ENCODE results near the gene CYP27B1.

The CYP27B1 gene

DNA sequence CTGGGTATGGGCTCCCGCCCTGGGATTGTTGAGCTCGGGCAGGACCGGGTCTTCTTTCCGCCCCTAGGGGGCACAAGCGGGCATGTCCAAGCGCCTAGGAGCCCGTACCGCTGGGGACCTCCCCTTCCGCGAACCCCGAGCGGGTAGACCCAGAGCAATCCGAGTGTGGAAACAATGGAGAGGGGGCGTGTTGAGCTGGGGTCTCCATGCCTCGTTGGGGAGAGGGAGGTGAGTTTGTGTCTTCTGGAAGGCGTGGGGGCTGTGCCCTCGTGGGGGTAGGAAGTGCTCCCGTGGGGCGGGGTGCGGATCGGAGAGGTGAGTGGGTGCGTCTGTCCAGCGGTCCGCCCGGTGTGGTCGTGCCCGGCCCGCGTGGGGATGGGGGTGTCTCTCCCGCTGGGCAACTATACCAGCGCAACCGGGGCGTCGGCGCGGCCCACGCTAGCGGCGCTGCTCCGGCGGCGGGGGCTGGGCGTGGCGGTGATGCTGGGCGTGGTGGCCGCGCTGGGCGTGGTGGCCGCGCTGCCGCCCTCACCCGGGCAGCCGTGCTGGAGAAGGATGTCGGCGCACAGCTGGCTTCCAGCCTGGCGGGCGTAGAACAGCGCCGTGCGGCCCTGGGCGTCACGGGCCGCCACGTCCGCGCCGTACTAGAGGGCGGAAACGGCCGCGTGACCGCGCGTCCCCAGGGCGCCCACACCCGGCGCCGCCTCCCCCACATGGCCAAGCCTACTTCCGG, 40.6 kb downstream of the CYP27B1 start:
- H3K27ac ChIP-seq (ENCODE audit: low read depth, low read length, poor library complexity, severe bottlenecking) = no peak overlapping the region
- no peaks in the 10 kb centered on the region for H3K27me3 ChIP-seq (ENCODE audit: insufficient read depth, low read length)
- H3K9me2 ChIP-seq (ENCODE audit: low read depth, low read length) = no peaks in the 10 kb centered on the region
- H3K36me3 ChIP-seq (ENCODE audit: insufficient read depth, low read length) = peaks cover 45% of the 10 kb centered on the region
- H3K9ac ChIP-seq (ENCODE audit: low read length) = no peak overlapping the region
- no peak for TF ChIP-seq EZH2 (IDR thresholded peaks at IDR 0.05; ENCODE audit: borderline replicate concordance, low read length)
- peak; percentile 20; the same call in 1 of the 2 replicates for TF ChIP-seq CTCF (IDR thresholded peaks at IDR 0.05; ENCODE audit: low read length)
- no peak overlapping the region for H3K4me2 ChIP-seq (ENCODE audit: low read length)
- H2AFZ ChIP-seq (ENCODE audit: low read length) = no peak overlapping the region
- no peaks in the 10 kb centered on the region for H3K79me2 ChIP-seq (ENCODE audit: insufficient read depth, low read length)
- no peaks in the 10 kb centered on the region for H4K20me1 ChIP-seq (ENCODE audit: insufficient read depth, low read length)
- no peaks in the 10 kb centered on the region for H3K9me3 ChIP-seq (ENCODE audit: low read length)
- no peak overlapping the region for H3K4me3 ChIP-seq (ENCODE audit: low read depth, low read length, poor library complexity, severe bottlenecking)
- peaks cover 3% of the 10 kb centered on the region for H3F3A ChIP-seq (ENCODE audit: insufficient read depth, low read length)
- H3K4me1 ChIP-seq (ENCODE audit: insufficient read depth, low read length, severe bottlenecking) = peaks cover 4% of the 10 kb centered on the region

- no peaks in the 10 kb centered on the region for H3K9me2 ChIP-seq (ENCODE audit: low read depth, low read length)
- no peak overlapping the region for H3K27ac ChIP-seq (ENCODE audit: low read depth, low read length, poor library complexity, severe bottlenecking)
- no peaks in the 10 kb centered on the region for H3K27me3 ChIP-seq (ENCODE audit: insufficient read depth, low read length)
- H3K9ac ChIP-seq (ENCODE audit: low read length) = no peak overlapping the region
- no peak for TF ChIP-seq EZH2 (IDR thresholded peaks at IDR 0.05; ENCODE audit: borderline replicate concordance, low read length)
- TF ChIP-seq CTCF (IDR thresholded peaks at IDR 0.05; ENCODE audit: low read length) = no peak
- H3K36me3 ChIP-seq (ENCODE audit: insufficient read depth, low read length) = peaks cover 45% of the 10 kb centered on the region
- no peak overlapping the region for H2AFZ ChIP-seq (ENCODE audit: low read length)
- no peak overlapping the region for H3K4me2 ChIP-seq (ENCODE audit: low read length)
- H3F3A ChIP-seq (ENCODE audit: insufficient read depth, low read length) = peaks cover 3% of the 10 kb centered on the region
- H3K79me2 ChIP-seq (ENCODE audit: insufficient read depth, low read length) = no peaks in the 10 kb centered on the region
- no peak overlapping the region for H3K4me3 ChIP-seq (ENCODE audit: low read depth, low read length, poor library complexity, severe bottlenecking)
- H3K9me3 ChIP-seq (ENCODE audit: low read length) = no peaks in the 10 kb centered on the region
- H4K20me1 ChIP-seq (ENCODE audit: insufficient read depth, low read length) = no peaks in the 10 kb centered on the region
- H3K4me1 ChIP-seq (ENCODE audit: insufficient read depth, low read length, severe bottlenecking) = peaks cover 4% of the 10 kb centered on the region
Observed at GRCh38 chr12:57725851-57726150, 41.1 kb downstream of the CYP27B1 start.

GRCh38 chr12:57724936-57725740, 41.7 kb downstream of the CYP27B1 start:
- Histone ChIP-seq H3K9ac (ENCODE audit: low read length) (no peak overlapping the region), H3K9me3 (ENCODE audit: low read length) (no peaks in the 10 kb centered on the region), H3K4me1 (ENCODE audit: insufficient read depth, low read length, severe bottlenecking) (peaks cover 4% of the 10 kb centered on the region), H3K27ac (ENCODE audit: low read depth, low read length, poor library complexity, severe bottlenecking) (peak overlapping the region; percentile 51), H4K20me1 (ENCODE audit: insufficient read depth, low read length) (no peaks in the 10 kb centered on the region), H3K79me2 (ENCODE audit: insufficient read depth, low read length) (no peaks in the 10 kb centered on the region), H3K4me2 (ENCODE audit: low read length) (no peak overlapping the region), H3K36me3 (ENCODE audit: insufficient read depth, low read length) (peaks cover 46% of the 10 kb centered on the region), H3K4me3 (ENCODE audit: low read depth, low read length, poor library complexity, severe bottlenecking) (no peak overlapping the region), H3F3A (ENCODE audit: insufficient read depth, low read length) (peaks cover 3% of the 10 kb centered on the region), H3K9me2 (ENCODE audit: low read depth, low read length) (no peaks in the 10 kb centered on the region), H2AFZ (ENCODE audit: low read length) (no peak overlapping the region), H3K27me3 (ENCODE audit: insufficient read depth, low read length) (no peaks in the 10 kb centered on the region)
- no peak for TF ChIP-seq CTCF (IDR thresholded peaks at IDR 0.05; ENCODE audit: low read length)
- TF ChIP-seq EZH2 (IDR thresholded peaks at IDR 0.05; ENCODE audit: borderline replicate concordance, low read length) = no peak

All from OCI-LY1 (cell line).